HG02678 (cell line): ENCODE measurements around the gene SMIM14.
"Not testable (repeated sequence)": the region's sequence is repeated elsewhere in the genome, so short reads cannot be mapped to it uniquely, and the experiment has no call there.

Experiments
- ATAC-seq: cut with Tn5 transposase; IDR thresholded peaks from one replicate; pipeline ENCODE4 v1.9.1; 2021; ENCODE audit warnings: mild to moderate bottlenecking, moderate library complexity; ENCODE audit not compliant: unreplicated experiment

Gene SMIM14

DNA sequence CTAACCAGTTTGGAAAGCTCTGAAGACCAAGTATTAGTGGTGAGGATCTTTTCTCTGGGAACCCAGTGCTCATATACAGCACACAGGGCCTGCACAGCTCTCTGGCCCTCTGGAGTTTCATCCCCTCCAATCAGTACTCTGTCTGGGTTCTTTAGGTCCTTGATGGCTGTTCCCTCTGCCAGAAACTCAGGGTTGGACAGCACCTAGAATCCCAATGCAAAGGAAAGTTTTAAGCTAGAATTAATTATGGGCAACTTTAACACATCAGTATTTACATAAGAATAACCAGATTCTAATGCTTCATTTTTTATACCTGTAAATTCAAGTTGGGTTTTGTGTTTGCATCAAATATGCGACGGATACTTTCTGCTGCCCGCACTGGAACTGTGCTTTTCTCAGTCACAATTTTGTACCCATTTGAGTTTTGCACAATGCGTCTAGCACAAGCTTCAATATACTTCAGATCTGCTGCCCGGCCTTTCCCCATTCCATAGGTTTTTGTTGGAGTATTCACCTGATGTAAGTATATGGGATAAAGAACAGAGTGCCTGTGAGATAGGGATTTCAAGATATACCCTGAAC lies 128.2 kb downstream of the SMIM14 start:
- ATAC-seq = no peak

DNA sequence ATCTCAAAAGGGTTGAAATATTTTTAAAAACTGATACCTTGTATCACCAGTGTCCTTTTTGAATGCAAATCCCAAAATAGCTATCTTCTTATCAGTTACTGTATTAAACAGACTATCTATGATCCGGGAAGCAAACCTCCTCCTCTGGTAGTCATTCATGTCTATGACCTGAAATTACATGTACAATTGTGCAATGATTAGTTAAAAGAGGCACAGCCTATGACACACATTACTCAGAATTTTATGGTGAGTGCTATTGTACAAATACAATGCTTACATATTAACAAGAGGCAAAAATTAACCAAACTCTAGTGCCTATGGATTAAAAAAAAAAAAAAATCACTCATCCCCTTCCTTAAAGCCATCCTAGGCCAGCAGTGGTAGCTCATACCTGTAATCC lies 133.1 kb downstream of the SMIM14 start:
- no peak for ATAC-seq

DNA sequence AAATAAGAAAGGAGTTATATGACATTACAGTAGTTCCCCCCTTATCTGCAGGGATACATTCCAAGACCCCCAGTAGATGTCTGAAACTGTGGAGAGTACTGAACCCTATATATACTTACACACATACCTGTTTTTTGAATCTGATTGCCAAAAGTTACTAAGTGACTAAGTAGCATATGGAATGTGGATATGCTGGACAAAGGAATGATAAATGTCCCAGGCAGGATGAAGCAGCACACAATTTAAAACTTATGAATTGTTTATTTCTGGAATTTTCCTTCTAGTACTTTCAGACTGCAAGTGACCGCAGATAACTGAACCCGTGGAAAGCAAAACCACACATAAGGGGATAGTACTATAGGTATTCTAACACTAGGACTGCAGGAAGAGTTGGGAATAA lies 134.1 kb downstream of the SMIM14 start:
- no peak for ATAC-seq

DNA sequence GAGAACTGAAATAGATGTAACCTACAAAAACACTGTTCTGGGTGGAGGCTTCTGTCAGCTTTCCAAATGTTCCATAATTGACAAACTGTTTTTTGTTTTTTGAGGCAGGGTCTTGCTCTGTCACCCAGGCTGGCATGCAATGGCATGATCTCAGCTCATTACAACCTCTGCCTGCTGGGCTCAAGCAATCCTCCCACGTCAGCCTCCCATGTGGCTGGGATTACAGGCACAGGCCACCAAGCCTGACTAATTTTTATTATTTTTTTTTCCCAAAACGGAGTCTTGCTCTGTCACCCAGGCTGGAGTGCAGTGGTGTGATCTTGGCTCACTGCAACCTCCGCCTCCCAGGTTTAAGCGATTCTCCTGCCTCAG lies 136.0 kb downstream of the SMIM14 start:
- ATAC-seq = not testable (repeated sequence)

DNA sequence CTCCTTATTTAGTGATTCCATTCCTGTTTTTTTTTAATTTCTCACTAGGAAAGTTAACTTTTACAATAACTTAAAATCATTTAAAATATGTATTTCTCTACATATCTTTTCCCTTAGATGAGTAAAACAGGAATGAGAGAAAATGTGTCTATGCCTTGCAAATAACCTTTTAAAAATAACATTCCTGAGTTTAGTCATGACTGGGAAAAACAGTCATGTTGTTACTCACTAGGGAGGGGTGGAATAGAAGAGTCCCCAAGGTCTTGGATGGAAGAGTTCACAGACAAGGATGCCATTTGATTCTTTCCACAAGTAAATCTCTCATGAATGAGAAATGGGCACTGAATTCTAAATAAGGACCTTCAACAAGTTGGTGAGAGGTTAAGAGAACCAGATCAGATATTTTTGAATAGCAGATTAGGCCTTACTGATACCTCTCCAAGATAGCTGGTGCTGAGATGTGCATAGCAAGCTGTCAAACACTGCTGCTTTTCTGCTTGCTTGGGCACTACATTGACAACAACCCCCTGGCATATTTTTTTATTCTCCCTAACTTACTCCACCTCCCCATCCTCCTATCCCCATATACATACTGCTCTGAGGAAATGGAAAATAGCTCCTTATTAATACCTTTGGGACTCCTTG lies 136.5 kb downstream of the SMIM14 start:
- ATAC-seq = no peak

DNA sequence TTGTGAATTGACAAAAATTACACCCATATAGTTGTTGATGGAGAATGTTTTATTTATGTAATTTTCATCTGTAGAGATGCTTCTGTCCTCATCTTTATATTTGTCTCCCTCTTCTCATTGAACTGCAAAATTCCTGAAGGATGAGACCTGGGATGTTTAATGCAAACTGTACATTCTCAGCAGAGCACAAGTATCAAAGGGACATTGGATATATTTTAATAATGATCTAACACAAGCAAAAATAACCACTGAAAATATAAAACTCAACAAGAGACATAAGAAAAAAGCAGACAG lies 140.0 kb downstream of the SMIM14 start:
- no peak for ATAC-seq

- ATAC-seq = no peak
These were observed 140.5 kb downstream of the SMIM14 start for GRCh38 chr4:39497909-39498726.
